ENCODE measurements around the gene ICE2.

Gene ICE2, protein sequence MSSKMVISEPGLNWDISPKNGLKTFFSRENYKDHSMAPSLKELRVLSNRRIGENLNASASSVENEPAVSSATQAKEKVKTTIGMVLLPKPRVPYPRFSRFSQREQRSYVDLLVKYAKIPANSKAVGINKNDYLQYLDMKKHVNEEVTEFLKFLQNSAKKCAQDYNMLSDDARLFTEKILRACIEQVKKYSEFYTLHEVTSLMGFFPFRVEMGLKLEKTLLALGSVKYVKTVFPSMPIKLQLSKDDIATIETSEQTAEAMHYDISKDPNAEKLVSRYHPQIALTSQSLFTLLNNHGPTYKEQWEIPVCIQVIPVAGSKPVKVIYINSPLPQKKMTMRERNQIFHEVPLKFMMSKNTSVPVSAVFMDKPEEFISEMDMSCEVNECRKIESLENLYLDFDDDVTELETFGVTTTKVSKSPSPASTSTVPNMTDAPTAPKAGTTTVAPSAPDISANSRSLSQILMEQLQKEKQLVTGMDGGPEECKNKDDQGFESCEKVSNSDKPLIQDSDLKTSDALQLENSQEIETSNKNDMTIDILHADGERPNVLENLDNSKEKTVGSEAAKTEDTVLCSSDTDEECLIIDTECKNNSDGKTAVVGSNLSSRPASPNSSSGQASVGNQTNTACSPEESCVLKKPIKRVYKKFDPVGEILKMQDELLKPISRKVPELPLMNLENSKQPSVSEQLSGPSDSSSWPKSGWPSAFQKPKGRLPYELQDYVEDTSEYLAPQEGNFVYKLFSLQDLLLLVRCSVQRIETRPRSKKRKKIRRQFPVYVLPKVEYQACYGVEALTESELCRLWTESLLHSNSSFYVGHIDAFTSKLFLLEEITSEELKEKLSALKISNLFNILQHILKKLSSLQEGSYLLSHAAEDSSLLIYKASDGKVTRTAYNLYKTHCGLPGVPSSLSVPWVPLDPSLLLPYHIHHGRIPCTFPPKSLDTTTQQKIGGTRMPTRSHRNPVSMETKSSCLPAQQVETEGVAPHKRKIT

DNA sequence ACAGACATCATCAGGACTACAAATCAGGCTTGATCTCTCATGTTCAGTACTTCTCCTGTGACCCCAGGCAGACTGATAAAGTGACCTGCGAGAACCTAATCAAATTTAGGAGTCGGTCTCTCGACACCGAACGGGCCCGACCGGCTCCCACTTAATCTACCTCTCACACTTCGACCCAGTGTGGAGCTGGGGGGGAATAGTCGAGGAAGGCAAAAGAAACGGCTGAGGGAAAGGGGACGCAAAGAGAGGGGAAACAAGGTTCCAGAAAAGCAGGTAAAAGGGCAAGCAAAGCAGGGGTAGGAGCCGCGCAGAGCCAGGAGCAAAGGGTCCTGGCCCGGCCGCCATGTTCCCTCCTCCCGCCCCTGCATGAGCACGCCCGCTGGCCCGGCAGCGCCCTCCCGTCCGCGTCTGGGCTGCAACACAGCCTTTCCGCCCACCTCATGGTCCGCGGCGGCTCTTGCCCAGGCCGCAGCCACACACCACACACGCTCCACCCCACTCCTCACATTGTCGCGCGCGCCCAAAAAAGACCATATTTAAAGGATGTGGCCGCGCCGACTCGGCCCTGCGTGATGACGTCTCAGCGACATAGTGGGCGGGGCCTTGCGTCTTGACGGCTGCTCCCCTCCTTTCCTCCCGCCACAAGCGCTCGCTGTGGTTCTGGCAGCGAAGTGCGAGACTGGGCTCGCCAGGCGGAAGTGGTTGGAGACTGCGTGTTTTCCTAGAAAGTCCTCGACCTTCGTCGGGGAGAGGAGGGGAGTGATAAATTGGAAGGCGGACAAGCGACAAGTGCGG is at the start of gene ICE2:
TSS of gene ICE2 (minus strand) at position 577 of the 795 bp plus-strand sequence. CDS start 1,165 bp downstream, outside the sequence.
- H3K9me2 ChIP-seq (replicated peaks; ENCODE audit: low read depth, low read length): no peaks in the 10 kb centered on the region
- H3K79me2 ChIP-seq (ENCODE audit: insufficient read depth, low read length): peaks cover 54% of the 10 kb centered on the region
- no peaks in the 10 kb centered on the region for H3F3A ChIP-seq (ENCODE audit: low read depth)
- H3K36me3 ChIP-seq (ENCODE audit: insufficient read depth, low read length): no peaks in the 10 kb centered on the region
- peaks cover 44% of the 10 kb centered on the region for H3K4me1 ChIP-seq (ENCODE audit: insufficient read depth, low read length, poor library complexity, severe bottlenecking)
- peak within 1 kb of the TSS; percentile 93 for H2AFZ ChIP-seq (ENCODE audit: low read length)
- no peaks in the 10 kb centered on the region for H3K9me3 ChIP-seq (ENCODE audit: insufficient read depth, low read depth, low read length)
- H3K9ac ChIP-seq (ENCODE audit: low read depth, low read length, poor library complexity, severe bottlenecking): peak within 1 kb of the TSS; percentile 98
- peak within 1 kb of the TSS; percentile 96 for H3K4me3 ChIP-seq (ENCODE audit: low read length, poor library complexity, severe bottlenecking)
- no peak for TF ChIP-seq EZH2phosphoT487 (IDR thresholded peaks at IDR 0.05; ENCODE audit: borderline replicate concordance)
- TF ChIP-seq, protein P1, sequence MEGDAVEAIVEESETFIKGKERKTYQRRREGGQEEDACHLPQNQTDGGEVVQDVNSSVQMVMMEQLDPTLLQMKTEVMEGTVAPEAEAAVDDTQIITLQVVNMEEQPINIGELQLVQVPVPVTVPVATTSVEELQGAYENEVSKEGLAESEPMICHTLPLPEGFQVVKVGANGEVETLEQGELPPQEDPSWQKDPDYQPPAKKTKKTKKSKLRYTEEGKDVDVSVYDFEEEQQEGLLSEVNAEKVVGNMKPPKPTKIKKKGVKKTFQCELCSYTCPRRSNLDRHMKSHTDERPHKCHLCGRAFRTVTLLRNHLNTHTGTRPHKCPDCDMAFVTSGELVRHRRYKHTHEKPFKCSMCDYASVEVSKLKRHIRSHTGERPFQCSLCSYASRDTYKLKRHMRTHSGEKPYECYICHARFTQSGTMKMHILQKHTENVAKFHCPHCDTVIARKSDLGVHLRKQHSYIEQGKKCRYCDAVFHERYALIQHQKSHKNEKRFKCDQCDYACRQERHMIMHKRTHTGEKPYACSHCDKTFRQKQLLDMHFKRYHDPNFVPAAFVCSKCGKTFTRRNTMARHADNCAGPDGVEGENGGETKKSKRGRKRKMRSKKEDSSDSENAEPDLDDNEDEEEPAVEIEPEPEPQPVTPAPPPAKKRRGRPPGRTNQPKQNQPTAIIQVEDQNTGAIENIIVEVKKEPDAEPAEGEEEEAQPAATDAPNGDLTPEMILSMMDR (conservative IDR thresholded peaks at IDR 0.05; ENCODE audit: low read length): no peak
- H3K4me2 ChIP-seq (ENCODE audit: low read depth, low read length, poor library complexity, severe bottlenecking): peak within 1 kb of the TSS; percentile 96
- peaks cover 8% of the 10 kb centered on the region for H4K20me1 ChIP-seq (ENCODE audit: insufficient read depth, low read length, poor library complexity, severe bottlenecking)
- no peaks in the 10 kb centered on the region for H3K27me3 ChIP-seq (ENCODE audit: insufficient read depth, low read length, poor library complexity, severe bottlenecking)

DNA sequence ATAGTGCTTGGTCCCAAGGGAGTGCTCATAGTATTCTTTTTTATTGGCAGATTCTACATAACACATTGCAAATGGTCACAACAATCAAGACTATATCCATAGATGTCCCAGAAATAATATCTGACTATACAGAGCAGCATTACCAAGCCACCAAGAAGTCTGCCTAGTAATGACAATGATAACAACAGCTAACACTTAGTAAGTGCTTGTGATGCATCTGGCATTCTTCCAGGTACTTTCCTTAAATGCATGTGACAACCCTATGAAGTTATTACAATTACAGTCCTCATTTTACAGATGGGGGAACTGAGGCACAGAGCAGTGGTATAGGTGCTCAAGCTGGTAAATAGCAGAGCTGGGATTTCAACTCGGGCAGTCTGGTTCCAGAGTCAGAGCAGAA is 49.6 kb upstream of the ICE2 start:
- H3K36me3 ChIP-seq (ENCODE audit: insufficient read depth, low read length): peaks cover 62% of the 10 kb centered on the region; the same call in 1 of the 2 replicates
- no peak overlapping the region for H3K4me3 ChIP-seq (ENCODE audit: low read length, poor library complexity, severe bottlenecking)
- no peak for TF ChIP-seq EZH2phosphoT487 (IDR thresholded peaks at IDR 0.05; ENCODE audit: borderline replicate concordance)
- TF ChIP-seq, protein P1 (conservative IDR thresholded peaks at IDR 0.05; ENCODE audit: low read length): no peak
- peaks cover 57% of the 10 kb centered on the region; the same call in 1 of the 2 replicates for H3K79me2 ChIP-seq (ENCODE audit: insufficient read depth, low read length)
- H3K4me1 ChIP-seq (ENCODE audit: insufficient read depth, low read length, poor library complexity, severe bottlenecking): no peaks in the 10 kb centered on the region
- no peak overlapping the region for H3K4me2 ChIP-seq (ENCODE audit: low read depth, low read length, poor library complexity, severe bottlenecking)
- H2AFZ ChIP-seq (ENCODE audit: low read length): no peak overlapping the region
- H4K20me1 ChIP-seq (ENCODE audit: insufficient read depth, low read length, poor library complexity, severe bottlenecking): peaks cover 36% of the 10 kb centered on the region
- no peak overlapping the region for H3K9ac ChIP-seq (ENCODE audit: low read depth, low read length, poor library complexity, severe bottlenecking)
- H3K27me3 ChIP-seq (ENCODE audit: insufficient read depth, low read length, poor library complexity, severe bottlenecking): no peaks in the 10 kb centered on the region
- no peaks in the 10 kb centered on the region for H3F3A ChIP-seq (ENCODE audit: low read depth)
- H3K9me2 ChIP-seq (replicated peaks; ENCODE audit: low read depth, low read length): no peaks in the 10 kb centered on the region
- no peaks in the 10 kb centered on the region for H3K9me3 ChIP-seq (ENCODE audit: insufficient read depth, low read depth, low read length)

DNA sequence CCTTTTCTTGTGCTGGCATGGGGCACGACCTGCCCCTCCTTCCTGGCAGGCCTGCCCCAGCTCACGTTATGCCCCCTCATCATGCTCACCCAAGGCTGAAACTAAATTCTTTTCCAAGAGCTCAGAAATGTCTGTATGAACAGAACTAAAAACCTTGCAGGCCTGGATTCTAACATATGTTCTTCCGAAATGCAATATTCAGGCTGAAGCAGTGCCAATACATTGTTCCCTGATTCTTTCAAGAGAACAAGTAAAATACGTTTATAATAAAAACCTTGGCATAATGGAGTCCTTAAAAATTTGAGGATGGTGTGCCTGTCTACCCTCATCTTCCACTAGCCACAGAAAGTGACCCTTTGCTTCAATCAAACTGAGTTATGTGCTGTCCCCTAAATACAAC is 48.5 kb upstream of the ICE2 start:
- H3K4me1 ChIP-seq (ENCODE audit: insufficient read depth, low read length, poor library complexity, severe bottlenecking): no peaks in the 10 kb centered on the region

More for the DNA sequence above, 48.5 kb upstream of the ICE2 start:
- Histone ChIP-seq H3K9ac (ENCODE audit: low read depth, low read length, poor library complexity, severe bottlenecking) (no peak overlapping the region), H3K4me2 (ENCODE audit: low read depth, low read length, poor library complexity, severe bottlenecking) (no peak overlapping the region), H3K9me2 (replicated peaks; ENCODE audit: low read depth, low read length) (no peaks in the 10 kb centered on the region), H3K9me3 (ENCODE audit: insufficient read depth, low read depth, low read length) (no peaks in the 10 kb centered on the region), H3F3A (ENCODE audit: low read depth) (no peaks in the 10 kb centered on the region), H4K20me1 (ENCODE audit: insufficient read depth, low read length, poor library complexity, severe bottlenecking) (peaks cover 27% of the 10 kb centered on the region), H2AFZ (ENCODE audit: low read length) (no peak overlapping the region), H3K79me2 (ENCODE audit: insufficient read depth, low read length) (peaks cover 46% of the 10 kb centered on the region; the same call in 1 of the 2 replicates), H3K36me3 (ENCODE audit: insufficient read depth, low read length) (peaks cover 64% of the 10 kb centered on the region; the same call in 1 of the 2 replicates), H3K27me3 (ENCODE audit: insufficient read depth, low read length, poor library complexity, severe bottlenecking) (no peaks in the 10 kb centered on the region), H3K4me3 (ENCODE audit: low read length, poor library complexity, severe bottlenecking) (no peak overlapping the region)
- TF ChIP-seq, protein P1 (conservative IDR thresholded peaks at IDR 0.05; ENCODE audit: low read length): no peak
- TF ChIP-seq EZH2phosphoT487 (IDR thresholded peaks at IDR 0.05; ENCODE audit: borderline replicate concordance): no peak

Measured in Loucy (cell line).